Measurements from ENCODE around the gene ZSWIM7.
"Not testable (repeated sequence)": the region's sequence is repeated elsewhere in the genome, so short reads cannot be mapped to it uniquely, and the experiment has no call there.

The ZSWIM7 gene

DNA sequence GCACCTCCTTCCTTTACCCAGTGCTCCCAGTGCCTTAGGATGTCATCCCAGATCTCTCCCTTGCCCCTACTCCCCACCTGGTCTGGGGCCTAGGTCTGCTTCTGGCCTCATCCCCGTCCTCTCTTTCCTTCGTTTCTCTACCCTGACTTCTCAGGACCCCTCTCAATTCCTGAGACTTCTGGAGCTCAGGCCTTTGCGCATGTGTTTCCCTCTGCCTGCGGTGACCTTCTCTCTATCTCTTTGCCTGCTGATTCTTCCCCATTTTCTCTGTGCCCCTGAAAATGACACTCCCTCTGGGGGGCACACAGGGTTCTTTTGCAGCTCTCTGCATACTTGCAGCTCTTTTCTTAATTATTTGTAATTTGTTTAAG lies 41.0 kb downstream of the ZSWIM7 start:
- in situ Hi-C loops (cut with MboI; ENCODE audit: low sequenced_read_pairs): no loop called here

GRCh38 chr17:15957608-15958307 lies 41.7 kb downstream of the ZSWIM7 start:
- in situ Hi-C loops (cut with MboI; ENCODE audit: low sequenced_read_pairs): no loop called here

DNA sequence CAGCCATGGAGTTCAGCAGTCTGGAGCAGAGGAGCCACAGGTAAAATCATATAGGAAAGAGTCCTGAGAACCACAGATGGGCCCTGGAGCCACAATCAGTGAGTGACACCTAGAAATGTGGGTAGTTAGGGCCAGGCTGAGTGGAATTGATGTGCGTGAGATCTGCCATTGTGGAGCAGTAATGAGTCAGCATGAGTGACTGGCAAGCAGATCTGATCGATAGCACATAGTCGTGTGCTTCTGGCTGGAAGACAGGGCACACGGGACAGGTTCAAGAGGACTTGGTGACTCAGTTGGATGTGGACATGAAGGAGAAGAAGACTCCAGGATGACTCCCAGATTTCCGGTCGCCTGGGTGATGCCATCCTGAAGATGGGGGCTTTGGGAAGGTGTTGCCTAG lies 42.3 kb downstream of the ZSWIM7 start:
- in situ Hi-C loops (cut with MboI; ENCODE audit: low sequenced_read_pairs): no loop called here

DNA sequence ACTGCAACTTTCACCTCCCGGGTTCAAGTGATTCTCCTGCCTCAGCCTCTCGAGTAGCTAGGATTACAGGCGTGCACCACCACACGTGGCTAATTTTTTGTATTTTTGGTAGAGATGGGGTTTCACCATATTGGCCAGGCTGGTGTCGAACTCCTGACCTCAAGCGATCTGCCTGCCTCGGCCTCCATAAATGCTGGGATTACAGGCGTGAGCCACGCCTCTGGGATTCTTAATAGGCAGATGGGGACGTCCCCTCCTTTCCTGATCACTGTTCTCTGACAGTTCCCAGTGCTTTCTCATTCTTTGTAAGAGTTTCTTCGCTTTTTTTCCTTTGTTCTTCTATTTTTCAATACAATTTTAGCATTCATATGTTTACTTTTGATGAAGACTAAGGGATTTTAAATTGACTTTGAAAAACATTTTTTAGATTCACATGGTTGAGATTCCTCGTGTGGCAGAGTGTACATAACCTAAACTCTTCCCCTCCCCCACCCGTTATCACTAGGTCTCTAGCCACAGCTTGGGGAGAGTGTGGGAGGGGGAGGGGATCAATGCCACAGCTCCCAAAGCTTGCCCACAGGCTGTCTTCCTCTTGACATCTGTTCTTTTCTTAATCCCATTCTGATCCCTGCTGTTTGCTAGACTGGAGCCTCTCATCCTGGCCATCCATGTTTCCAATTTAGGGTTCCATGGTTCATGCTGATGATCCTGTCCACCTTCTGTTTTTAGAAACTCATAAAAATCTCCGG lies 43.5 kb downstream of the ZSWIM7 start:
- in situ Hi-C loops (cut with MboI; ENCODE audit: low sequenced_read_pairs): no loop called here

- in situ Hi-C loops (cut with MboI; ENCODE audit: low sequenced_read_pairs): no loop called here
Observed at GRCh38 chr17:15954222-15954621, 45.3 kb downstream of the ZSWIM7 start.

- in situ Hi-C loops (cut with MboI; ENCODE audit: low sequenced_read_pairs): no loop called here
Observed at GRCh38 chr17:15952916-15953790, 46.4 kb downstream of the ZSWIM7 start.

DNA sequence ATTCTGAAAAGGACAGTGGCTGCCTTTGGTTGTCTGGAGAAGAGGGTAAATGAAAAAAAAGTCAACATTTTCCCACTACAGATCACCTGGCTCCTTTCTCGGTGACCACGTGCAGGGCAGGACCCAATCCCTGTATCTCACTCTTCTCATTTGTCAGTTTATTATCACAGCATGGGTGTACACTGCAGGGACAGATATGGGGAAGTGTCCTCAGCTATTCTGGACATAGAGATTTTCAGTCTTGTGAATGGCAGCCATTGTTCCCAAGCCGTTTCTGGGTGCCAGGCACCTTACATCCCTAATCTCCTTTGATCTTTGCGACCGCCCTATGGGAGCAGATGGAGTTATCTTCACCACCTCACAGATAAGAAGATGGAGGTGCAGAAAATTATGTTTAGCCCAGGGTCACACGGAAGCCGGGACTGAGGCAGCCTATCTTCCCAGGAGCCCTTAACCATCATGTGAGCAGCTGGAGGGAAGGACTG lies 47.4 kb downstream of the ZSWIM7 start:
- in situ Hi-C loops (cut with MboI; ENCODE audit: low sequenced_read_pairs): no loop called here

- in situ Hi-C loops (cut with MboI; ENCODE audit: low sequenced_read_pairs): no loop called here
Observed at GRCh38 chr17:15951368-15952047, 48.0 kb downstream of the ZSWIM7 start.

GRCh38 chr17:15947976-15948752 lies 51.3 kb downstream of the ZSWIM7 start:
- in situ Hi-C loops (cut with MboI; ENCODE audit: low sequenced_read_pairs): no loop called here

DNA sequence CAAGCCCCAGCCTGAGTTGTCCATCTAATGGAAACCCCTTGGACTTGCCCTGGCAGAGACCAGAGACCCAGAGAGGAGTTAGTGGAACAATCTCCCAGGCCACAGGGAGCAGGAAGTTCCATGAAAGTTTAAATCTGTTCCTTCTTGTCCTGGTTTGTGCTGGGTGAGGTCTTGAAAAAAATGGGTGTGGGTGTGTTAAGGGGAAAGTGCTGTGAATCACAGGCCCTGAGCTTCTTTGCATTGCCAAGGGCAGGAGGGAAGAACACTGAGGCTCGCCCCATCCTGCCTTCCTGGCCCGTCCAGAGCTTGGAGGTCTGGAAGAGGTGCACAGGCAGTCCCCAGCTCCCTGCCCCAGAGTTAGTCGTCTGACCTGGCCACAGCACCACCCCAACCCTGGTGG lies 52.2 kb downstream of the ZSWIM7 start:
- in situ Hi-C loops (cut with MboI; ENCODE audit: low sequenced_read_pairs): no loop called here

DNA sequence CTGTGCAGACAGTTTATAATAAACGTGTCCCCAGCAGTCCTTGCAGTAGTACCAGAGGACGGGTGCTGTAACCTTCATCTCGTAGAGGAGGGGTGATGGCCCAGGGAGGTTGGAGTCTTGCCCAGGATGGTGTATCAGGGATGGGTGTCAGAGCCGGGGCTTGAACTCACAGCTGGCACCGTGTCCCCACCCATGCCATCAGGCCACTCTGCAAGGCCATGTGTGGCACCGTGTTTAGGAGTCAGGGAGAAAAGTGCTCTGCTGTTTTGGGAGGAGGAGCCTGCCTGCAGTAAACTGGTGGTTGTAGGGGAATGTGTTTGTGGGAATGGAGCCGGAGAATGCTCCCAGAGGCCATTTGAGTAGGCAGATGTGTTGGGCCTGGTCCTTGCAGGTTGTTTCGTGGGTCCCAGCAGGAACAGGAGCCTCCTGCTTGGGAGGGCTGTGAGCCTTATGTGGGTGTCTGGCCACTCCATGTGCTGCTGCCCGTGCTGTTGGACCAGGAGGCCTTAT lies 52.8 kb downstream of the ZSWIM7 start:
- in situ Hi-C loops (cut with MboI; ENCODE audit: low sequenced_read_pairs): no loop called here

GRCh38 chr17:15945527-15946191 lies 53.8 kb downstream of the ZSWIM7 start:
- in situ Hi-C loops (cut with MboI; ENCODE audit: low sequenced_read_pairs): no loop called here

GRCh38 chr17:15944759-15945526 lies 54.6 kb downstream of the ZSWIM7 start, which contains the start of gene ADORA2B:
ADORA2B (plus strand) TSS chr17:15945130; CDS start chr17:15945249, 119 bp downstream.
- in situ Hi-C loops (cut with MboI; ENCODE audit: low sequenced_read_pairs): no loop called here

GRCh38 chr17:15943971-15944758 lies 55.3 kb downstream of the ZSWIM7 start:
- in situ Hi-C loops (cut with MboI; ENCODE audit: low sequenced_read_pairs): no loop called here

GRCh38 chr17:15942207-15942833 lies 57.2 kb downstream of the ZSWIM7 start:
- in situ Hi-C loops (cut with MboI; ENCODE audit: low sequenced_read_pairs): no loop called here

DNA sequence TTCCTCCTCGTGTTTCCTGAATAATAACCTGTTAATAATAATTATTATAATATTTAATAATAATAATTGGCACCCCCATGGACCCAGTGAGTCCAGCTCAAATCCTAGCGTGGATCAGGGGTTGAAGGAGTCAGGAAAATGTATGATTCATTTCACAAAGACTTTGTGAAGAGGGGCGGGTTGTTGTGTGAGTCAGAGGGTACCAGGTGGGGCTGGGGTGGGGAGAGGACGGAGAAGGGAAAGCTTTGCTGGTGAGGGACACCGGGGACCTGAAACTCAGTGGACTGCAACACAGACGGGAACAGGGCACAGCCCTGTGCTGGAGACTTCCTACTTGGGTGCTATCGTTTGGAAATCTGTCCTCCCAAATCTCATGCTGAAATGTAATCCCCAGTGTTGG lies 57.7 kb downstream of the ZSWIM7 start:
- in situ Hi-C loops (cut with MboI; ENCODE audit: low sequenced_read_pairs): no loop called here

DNA sequence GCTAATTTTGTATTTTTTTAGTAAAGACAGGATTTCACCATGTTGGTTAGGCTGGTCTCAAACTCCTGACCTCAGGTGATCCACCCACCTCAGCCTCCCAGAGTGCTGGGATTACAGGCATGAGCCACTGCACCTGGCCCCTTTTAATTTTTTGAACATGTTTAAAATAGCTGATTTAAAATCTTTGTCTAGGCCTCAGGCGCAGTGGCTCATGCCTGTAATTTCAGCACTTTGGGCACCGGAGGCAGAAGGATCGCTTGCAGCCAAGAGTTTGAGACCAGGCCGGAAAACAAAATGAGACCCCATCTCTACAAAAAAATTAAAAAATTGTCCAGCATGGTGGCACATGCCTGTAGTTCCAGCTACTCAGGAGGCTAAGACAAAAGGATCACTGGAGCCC lies 63.0 kb downstream of the ZSWIM7 start:
- in situ Hi-C loops (cut with MboI; ENCODE audit: low sequenced_read_pairs): not testable (repeated sequence)

Data from hTERT RPE-1 (cell line).